SIG-M5 treated with dmso at 0.1 percent for 504 hours (cell line): ENCODE data around the gene BSX.

ENCODE experiments used
- DNase-seq: peaks from one replicate; lab custom pipeline; 2025; ENCODE audit not compliant: unreplicated experiment; lab: John Stamatoyannopoulos, UW

Gene BSX

DNA sequence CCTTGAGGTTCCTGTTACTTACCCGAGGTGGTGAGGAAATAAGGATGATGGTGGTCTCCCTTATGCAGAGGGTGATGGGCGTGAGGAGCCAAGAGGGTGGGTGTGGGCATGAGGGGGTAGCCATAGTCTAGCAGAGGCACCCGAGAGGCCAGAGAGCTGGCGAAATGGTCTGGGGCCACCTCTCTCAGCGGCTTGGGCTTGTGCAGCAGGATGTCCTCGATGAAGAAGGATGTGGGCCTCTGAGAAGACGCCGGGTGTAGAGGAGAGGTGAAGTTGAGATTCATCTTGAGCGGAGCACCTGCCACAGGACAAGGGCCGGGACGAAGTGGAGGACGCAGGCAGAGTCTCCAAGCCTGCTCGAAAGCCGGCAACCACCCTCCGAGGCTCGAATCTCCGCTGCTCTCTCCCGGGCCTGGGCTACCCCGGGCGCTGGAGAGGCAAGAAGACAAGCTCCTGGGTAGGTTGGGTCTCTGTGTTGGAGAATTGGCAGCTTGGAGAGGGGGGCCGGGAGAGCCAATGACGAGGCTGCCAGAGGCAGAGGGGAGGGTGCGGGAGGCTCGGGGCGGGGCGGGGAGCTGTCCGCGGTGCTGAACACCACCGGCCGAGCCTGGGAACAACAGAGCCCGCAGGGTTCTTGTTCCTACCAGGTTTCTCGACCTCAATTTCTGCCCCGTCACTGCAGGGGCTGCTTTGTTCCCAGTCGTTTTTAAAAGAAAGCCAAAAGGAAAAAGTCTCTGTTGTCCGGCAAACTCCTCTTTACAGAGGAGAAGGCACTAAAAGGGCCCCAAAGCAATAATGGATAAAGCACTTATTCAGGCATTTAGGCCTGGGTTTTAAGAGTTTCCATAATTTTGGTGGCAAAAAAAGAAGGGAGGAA is at the start of gene BSX:
Gene BSX, minus strand, starts transcription at position 447 of the 877 bp plus-strand sequence. Its CDS starts 163 bp downstream, at position 284.
- peak; percentile 34 for DNase-seq

DNA sequence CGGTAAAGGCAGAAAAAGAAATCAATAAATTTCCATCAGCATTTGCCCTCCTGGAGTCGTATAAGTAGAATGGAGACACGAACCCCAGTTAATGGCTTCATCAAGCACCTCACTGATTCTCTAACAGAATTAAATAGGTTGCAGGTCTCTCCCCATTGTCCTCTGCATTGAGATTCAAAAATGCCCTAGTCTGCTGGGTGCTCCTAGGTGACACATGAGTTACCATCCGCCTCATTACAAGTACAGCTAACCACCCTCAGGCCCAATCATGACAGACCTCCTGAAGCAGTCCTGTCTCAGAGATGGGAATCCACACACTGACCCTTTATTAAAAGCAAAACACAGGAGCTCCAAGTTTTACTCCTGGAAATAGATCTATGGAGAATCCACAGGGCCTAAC is 48.9 kb upstream of the BSX start:
- DNase-seq = no peak

DNA sequence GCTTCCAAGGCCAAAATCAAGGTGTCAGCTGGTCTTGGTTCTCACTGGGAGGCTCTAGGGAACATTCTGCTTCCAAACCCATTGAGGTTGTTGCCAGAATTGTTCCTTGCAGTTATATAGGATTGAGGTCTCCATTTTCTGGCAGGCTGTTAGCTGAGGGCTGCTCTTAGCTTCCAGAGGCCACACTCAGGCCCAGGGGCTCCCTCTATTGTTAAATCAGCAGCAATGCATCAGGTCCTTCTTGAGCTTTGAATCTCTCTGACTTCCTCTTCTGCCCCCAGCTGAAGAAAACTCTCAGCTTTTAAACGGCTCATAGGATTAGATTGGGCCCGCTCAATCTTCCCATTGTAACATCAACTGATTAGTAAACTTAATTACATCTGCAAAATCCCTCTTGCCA is 39.3 kb upstream of the BSX start:
- DNase-seq = peak; percentile 80

DNA sequence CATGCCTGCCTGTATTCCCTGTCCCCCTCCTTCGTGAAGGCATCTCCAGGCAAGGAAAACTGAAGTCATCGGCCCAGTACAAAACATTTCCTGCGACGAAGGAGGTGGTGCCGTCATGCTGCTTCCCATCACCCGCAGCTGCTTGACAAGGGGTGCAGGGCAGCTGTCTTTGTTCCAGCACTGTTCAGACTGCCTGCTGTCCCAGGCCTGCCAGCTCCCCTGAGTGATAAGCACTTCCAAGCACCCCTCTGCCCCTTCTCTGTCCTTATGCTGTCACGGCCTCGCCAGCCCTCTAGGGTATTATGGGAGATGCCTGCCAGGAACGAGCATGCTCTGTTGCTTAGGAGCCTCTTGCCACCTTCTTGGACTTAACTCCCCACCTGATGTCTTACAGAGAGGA is 37.1 kb upstream of the BSX start:
- no peak for DNase-seq

DNA sequence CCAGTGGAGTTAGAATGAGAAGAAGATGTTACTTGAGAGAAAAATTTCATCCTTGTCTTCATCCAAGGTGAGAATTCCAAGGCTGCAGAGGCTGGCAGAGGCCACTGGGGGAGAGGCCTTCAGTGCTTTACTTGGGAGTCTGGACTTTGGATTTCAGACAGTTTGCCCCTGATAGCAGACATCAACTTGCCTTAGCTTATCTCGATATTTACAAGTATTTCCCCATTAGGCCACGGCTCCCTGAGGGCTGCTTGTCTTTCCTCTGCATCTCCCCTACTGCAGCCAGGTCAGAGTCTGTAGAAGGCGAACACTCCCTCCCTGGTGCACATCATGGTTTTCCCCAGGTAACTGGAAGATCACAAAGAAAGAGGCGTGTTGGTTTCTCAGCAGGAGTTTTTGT is 29.9 kb upstream of the BSX start:
- DNase-seq = no peak

DNA sequence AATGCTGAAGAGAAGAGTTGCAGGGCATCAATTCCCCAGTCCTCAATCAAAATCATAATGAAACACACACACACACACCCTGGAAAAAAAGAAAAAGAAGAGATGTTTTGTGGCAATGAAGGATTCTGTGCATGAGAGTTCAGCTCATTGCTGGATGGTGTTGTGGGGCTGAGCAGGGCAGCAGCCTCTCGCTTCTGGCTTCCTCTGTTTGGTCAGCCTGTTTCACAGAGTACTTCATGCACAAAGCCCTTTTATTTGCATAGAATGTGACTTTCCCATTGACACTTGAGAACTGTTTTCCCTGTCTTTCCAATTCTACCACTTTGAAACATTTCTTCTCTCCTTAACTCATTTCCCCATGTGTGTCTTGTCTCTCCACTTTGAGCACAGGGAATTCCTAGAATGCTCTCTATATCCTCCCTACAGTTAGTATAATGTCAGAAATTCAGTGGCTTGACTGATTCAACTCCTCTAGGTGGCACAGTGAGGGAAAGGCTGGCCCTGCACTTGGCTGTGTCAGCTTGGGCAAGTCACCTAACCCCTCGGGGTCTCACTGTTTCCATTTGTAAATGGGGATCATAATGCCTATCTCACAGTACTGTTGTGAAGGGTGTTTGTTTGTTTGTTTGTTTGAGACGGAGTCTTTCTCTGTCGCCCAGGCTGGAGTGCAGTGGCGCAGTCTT is 25.4 kb upstream of the BSX start:
- DNase-seq = no peak

DNA sequence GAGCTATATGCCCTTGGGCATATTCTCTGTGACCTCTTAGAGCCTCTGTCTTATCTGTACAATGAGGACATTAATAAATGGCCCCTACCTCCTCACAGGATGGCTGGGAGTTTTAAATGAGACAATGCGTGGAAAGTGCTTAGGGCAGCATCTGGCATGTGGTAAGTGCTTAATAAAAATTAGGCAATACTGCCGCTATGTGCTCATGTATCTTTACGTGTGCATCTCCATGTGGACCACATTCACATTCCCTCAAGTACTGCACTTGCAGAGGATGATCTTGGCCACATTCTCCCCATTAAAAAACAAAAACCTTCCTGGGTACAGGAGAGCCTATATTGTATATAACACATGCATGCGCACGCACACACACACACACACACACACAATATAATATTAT is 19.1 kb upstream of the BSX start:
- no peak for DNase-seq

DNA sequence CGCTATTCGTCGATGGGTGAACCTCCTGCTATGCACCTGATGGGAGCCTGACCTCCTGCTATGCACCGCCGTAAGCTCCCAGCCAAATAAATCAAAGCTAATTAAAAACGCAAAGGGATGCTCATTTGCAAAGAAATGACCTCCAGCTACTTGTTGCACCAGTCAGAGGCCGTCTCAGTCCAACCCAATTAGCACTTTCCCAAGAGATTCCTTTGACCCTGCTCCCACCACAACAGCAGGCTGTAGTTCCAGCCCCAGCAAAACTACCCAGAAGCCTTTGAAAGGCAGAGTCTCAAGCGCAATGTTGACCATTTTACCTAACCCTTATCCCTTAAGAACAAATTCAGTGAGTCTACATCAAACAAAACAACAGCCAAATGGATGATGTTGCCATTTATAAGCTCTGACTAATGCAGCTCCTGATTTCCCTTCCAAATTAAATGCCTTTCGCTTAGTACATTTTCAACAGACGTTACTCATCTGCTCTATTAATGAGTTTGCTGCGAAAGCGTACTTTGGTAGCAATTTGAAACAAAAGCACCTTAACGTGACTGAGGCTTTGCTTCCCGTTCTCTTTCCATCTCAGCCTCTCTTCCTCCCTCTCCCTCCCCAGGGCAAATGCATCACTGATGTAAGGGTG is 17.2 kb upstream of the BSX start:
- no peak for DNase-seq

DNA sequence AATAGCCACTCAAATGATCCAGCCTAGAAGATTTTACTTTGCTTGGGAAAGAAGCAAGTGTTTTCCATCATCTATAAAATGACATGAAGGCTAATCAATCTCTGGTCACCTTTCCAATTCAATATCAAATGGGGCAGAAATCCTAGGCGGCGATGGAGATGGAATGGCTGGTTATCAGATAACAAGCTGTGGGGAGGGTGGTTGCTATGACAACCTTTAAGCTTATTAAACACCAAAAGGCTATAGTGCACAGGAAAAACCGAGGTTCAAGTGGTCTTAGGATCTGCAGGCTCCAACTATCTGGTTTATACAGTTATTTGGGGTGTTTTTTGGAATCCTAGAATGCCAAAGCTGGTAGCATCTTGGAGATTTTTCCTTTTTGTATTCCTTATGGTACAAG is 13.9 kb upstream of the BSX start:
- no peak for DNase-seq

DNA sequence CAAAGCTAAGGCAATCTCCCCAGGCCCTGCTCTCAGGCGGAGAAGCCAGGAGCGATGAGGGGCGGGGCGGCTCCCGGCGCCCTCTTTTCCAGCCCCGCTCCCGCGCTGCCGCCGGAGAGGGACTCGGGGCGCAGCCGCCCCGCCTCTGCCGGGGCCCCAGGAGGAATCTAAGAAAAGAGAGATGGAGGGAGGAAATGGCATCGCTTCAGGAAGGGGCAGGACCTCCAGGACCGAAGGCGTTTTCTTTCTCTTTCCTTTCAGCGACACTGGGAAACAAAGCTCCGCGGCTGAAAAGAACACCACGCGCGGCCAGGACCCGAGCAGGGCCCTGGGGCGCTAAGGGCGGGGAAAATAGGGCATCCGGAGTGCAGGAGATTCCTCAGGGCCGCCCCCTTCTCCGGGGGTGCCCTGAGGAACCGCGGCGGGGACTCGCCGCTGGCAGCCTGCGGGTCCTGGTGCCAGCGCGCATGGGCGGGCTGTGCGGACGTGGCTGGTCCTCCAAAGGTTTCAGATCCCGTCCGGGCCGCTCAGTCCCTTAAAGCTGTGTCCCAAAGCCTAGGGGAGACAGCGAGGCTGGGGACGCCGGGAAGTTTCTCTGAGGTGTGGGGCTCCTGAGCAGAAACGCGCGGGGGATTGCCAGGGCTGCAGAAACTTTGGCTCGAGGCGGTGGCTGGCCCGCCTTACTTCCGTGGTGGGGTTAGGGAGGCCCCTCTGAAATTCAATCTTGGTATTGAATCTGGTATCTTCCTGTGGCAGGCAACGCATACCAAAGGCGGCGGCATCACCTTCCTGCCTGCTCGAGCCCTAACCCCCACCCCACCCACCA is 2.8 kb upstream of the BSX start:
- DNase-seq = no peak

DNA sequence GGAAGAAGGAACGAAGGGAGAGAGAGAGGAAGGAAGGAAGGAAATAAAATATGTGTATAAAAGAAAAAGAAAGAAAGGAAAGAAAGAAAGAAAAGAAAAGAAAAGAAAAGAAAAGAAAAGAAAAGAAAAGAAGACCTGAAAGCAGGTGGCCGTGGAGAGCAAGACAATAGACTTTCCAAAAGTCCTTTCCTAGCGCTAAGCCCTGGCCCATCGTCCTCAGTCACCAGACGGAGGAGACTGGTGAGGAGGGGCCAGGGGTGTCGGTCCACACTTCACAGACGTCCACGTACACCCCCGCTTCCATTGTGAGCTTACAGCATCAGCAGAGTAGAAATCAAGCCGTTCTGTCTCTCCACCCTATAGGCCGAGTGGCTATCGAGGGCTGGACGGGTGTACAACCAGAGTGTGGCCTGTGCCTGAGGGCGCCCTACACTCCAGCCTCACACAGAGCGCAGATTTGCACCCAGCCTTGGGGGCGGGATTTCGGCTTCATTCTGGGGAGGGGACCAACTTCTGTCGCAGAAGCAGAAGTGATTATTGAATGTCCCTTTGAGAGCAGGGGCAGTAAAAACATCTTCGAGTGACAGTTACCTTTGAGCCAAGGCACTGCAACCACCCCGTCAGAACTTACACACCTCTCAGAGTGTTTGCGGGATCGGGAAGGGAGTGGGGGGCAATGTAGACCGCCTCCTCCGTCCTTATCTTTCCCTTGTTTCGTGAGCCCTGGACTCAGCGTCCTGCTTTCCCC is 2.0 kb upstream of the BSX start:
- DNase-seq = no peak

DNA sequence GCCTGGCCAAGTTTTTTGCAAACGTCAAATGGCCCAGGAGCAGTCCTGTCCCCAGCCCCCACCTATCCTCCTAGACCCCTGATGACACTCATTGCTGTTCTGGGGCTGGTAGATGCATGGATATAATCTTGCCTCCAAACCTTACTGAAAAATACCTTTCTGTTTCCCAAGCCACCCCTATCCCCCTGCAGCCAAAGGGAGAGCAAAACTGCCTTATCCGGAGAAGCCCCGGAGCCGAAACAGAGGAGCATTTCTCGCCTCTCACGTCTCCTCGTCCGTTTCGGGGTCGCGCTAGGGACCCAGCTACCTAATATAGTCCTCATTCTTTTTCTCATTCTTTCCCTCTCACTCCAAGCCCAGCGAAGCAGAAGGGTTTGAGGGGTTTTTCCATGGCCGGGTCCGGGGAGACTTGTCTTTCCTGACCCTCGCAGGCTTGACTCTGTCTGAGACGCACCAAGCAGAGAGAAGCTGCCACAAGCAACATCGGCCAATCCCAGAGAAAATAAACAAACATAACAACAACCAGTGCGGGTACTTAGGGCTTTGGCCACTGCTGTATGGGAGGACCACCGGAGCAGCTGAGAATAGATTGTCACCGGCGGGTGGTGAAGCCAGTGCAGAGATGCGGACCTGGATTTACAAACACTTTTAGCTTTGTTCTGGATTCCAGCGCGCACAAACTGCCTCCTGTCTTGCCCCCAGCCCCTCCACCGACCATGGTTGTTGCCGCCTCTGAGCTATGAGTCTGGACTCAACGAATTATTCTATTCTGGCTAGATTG is 1.6 kb downstream of the BSX start:
- DNase-seq = no peak

DNA sequence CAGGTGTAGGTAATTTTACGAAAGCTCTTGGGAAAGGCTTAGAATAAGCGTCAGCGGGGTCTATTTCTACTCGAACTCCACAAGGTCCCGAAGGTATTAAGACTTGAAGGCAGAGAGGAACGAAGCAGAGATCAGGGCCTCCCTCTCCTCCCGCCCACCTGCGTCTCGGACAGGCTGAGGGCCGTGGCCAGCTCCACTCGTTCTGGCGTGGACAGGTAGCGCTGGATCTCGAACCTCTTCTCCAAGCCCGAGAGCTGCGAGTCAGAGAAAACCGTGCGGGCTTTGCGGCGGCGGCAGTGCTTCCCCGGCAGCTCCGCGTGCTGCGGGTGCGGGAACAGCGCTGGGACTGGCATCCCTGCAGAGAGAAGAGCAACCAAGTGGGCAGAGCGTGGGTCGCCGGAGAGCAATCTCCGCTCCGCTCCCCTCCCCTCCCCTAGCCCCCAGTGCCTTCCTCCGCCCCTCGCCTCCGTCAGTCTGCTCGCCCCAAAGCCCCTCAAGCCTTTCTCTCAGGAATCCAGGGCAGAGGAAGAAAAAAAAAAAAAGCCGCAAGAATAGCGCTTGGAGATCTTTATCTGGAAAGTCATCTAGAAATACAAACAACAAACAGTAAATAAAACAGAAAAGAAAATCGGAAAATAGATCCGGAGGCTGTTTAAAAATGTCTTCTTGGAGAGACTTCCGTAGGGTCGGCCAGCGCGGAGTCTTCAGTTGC is 2.4 kb downstream of the BSX start:
- no peak for DNase-seq

DNA sequence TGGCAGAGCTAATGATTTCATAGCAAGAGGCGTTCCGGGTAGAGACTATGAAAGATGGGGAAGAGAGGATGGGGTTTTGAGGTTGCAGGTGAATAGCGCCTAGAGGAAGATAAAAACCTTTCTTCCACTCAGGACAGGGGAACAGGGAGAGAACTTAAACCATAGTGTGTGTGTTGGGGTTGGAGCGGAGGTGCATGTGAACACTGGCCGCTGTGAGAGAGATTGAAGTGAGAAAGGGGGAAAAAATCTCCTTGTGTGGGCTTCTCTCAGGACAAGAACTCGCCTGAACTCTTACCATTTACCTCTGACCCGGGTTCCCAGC is 3.4 kb downstream of the BSX start:
- no peak for DNase-seq

DNA sequence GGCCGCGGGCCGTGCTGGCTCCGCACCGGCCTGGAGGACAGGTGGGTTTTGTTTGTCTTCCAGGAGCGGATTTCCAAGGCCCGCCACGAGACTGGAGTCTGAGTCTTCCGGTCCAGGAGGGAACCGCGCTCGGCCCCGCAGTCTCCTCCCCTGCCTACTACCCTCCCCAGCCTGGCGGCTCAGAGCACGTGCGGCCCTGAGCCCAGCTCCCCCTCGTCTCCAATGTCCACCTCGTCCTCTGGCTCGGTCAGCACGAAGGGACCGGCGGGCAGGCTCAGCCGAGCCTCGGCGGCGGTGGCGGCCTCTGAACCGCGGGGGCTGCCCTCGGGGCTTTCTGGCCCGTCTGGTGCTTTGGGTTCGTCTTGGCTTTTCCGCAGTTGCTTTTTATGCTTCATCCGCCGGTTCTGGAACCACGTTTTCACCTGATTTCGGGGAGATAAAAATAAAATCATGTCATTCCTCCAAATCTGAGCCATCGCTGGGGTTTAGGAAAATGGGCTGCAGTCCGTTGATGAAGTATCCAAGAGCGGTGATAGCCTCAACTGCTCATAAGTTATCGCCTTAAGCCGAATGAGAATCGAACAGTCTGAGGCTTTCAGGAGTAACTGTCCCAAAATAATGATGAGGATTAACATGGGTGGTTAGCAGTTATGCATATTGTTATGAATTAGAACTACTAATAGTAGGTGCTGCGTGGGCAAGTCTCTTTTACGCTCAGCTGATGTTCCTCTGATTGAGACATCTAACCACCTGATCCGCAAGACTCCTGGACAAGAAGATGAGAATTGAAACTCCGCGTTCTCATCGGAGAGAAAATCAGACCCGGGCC is 4.0 kb downstream of the BSX start:
- DNase-seq = no peak

DNA sequence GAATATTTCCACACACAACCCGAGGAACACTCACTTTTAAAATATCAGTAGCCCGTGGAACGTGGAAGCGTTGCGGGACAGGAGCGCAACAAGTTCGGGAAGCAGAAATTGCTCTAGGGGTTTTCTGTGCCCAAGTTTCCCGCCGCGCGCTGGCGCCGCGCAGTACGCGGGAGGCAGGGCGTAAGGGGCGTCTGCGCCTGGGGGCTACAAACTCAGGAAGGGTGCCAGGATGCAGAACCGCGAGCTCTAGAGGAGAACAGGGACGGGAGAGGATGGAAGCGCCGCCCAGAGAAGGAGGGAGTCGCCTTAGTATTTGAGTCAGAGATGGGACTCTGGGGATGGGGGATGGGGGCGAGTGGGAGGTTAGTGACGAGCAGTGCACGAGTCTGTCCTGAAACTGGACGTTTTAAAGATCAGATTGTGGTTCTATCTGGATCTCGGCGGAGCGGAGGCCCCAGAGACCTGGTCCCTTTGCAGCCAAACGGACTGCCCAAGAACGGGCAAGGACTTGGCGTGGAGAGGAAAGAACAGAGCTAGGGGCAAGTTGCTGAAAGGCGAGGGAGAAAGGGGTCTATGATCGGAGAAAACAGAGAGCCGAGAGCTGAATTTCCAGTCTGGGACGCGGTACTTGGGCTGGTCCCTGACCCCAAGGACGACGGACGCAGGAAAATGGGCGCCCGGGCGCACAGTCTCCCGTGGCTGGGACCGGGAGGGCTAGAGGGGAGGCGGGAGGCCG is 4.7 kb downstream of the BSX start:
- no peak for DNase-seq

DNA sequence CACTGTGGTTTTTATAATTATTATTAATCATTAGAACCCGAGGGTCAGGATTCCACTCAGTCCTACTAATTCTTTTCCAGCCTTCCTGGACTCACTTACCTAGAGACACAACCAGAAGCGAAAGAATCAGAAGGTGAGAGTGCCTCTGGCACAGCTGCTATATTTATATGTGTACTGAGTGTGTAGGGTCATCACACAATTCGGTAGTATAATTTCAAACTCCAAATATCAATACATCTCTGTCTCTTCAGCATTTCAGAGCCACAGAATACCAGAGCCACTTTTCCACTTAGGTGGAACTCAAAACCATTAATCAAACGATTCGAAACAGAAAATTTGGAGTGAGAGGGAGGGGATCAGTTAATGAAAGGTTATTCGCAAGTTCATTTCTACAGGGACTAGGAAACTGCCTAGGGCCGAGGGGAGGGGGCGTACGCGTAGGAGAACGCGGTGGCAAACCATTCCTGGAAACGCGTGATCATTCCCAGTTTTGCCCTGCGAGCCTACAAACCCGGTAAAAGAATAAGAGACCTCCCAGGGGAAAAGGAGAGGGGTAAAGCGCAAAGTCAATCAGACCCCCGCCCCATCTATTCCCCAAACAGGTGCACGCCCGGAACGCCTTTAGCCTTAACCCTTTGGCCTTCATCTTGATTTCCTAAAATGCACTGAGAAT is 5.4 kb downstream of the BSX start:
- no peak for DNase-seq
